Kidney (tissue), 14 donors: ENCODE data around the gene ZNF462. TPM values are rescaled to one million over a fixed set of nuclear protein-coding genes. Genes with fewer than 3 reads are reported as not detected.
A peak's percentile ranks its signal among the peaks of the same experiment; 100 is the strongest.

Experiments used
- DNase-seq, 5 donors: peaks; one replicate each; pipeline ENCODE4 v3.0.0-alpha.2; 2013 to 2020
- FAIRE-seq: peaks from 2 replicates; lab custom pipeline; 2012; peaks lifted over from hg19 to GRCh38; lab: Jason Lieb, UNC
- H3K27ac ChIP-seq, 2 donors: one replicate each; pipeline ENCODE4 v1.7.0; 2013; ENCODE audit warnings: low read depth in 2 of 2, low read length in 2 of 2, inconsistent platforms in 1 of 2
- H3K27me3 ChIP-seq: one replicate; pipeline ENCODE4 v1.7.1; 2013; ENCODE audit warnings: low read length, inconsistent platforms; ENCODE audit not compliant: control insufficient read depth, insufficient read depth
- H3K36me3 ChIP-seq, 3 donors: one replicate each; pipeline versions ENCODE4 v1.7.0 to v1.7.1; 2013; ENCODE audit warnings: low read length in 3 of 3, control low read depth in 1 of 3, inconsistent platforms in 1 of 3; ENCODE audit not compliant: insufficient read depth in 3 of 3, control insufficient read depth in 2 of 3
- H3K4me1 ChIP-seq, 3 donors: one replicate each; pipeline versions ENCODE4 v1.7.0 to v1.7.1; 2013; ENCODE audit warnings: low read length in 3 of 3, inconsistent platforms in 1 of 3, low read depth in 1 of 3; ENCODE audit not compliant: control insufficient read depth in 2 of 3, insufficient read depth in 2 of 3
- H3K4me3 ChIP-seq, 3 donors: one replicate each; pipeline versions ENCODE4 v1.7.0 to v1.8.1; 2013; ENCODE audit warnings: low read length in 3 of 3, control low read depth in 1 of 3, inconsistent platforms in 1 of 3
- H3K9ac ChIP-seq, 3 donors: one replicate each; pipeline versions ENCODE4 v1.7.0 to v1.7.1; 2013; ENCODE audit warnings: low read length in 3 of 3, control low read depth in 1 of 3, inconsistent platforms in 1 of 3
- H3K9me3 ChIP-seq, 3 donors: one replicate each; pipeline versions ENCODE4 v1.7.0 to v1.7.1; 2013; ENCODE audit warnings: low read length in 3 of 3, control low read depth in 1 of 3, inconsistent platforms in 1 of 3; ENCODE audit not compliant: control insufficient read depth in 2 of 3, insufficient read depth in 1 of 3
- CTCF ChIP-seq: IDR thresholded peaks from 3 replicates; pipeline ENCODE4 v1.5.1; 2012; ENCODE audit warnings: mild to moderate bottlenecking, moderate library complexity, borderline replicate concordance; ENCODE audit not compliant: insufficient read depth; ENCODE audit errors: extremely low read depth
- intact Hi-C: fragments of 100-400 bp; cut with DNase I; formaldehyde crosslinking; loops from one replicate; pipeline ENCODE4 v1.11.1; 2022
- polyA plus RNA-seq: library from polyadenylated mRNA; stranded (reverse); fragments of 350-450 nt; fragmentation: Illumina TruSeq; extraction: RNeasy Lipid Tissue Mini Kit (QIAGEN cat#74804); gene quantifications from one replicate; pipeline ENCODE4 v1.2.3, GENCODE V29; 2014; ENCODE audit warnings: low read depth, low replicate concordance; ENCODE audit not compliant: insufficient read depth
- total RNA-seq: library from RNA; stranded (reverse); fragmentation: NEBNext Ultra II Directional; extraction: Animal tissue kit (Norgen Biotek cat#: 25700); gene quantifications from one replicate; pipeline ENCODE4 v1.2.1, GENCODE V29; 2021
- donor health status: control.
- donor health status: control.
- donor health status: control.
- donor health status: control.
- donor health status: control.
- donor health status: DM: yes; HTN: yes; CAD: no.
- donor health status: Normal renal cell carcinoma (clear cell type).

ZNF462 gene
- total and polyA plus RNA-seq, 2 donors from 2014 or later: 1.8 to 47.0 TPM

DNA sequence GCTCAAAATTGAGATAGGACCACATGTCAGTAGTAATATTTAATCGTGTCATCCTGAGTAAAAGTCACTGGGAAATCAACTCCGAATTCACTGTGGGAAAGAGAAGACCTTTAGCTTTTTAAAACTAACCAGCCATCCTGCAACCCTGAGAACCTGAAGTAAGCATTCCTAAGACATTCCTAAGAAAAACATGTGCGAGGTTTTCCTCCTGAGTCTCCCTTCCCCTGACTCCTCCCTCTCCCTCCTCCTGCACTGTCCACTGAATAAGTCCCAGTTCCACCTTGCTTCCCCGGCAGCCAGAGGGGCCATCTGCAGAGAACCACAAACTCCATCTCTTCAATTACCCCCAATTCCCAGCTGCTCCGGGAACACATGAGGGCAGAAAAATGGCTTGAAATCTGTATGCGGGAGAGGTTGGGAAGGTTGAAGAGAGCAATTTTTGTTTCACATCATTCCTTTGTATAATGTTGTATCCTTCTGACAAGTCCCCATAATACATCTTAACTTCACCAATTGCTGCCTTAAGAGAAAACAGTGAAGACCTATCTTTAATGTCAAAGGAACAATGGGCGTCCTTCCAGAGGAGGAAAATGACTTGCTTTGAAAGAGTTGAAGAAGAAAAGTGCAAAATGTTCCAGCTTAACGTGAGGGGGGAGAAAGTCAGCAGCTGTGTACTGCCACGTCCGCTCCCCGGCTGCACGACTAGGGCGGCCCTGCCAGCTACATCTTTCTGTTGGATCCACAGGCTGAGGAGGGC lies 186.3 kb downstream of the ZNF462 start:
- FAIRE-seq (no peak), DNase-seq (peak in 1 of 5 donors; percentile 22)
- Histone ChIP-seq H3K36me3 (no peaks in the 10 kb centered on the region), H3K9ac (no peak overlapping the region), H3K4me1 (no peaks in the 10 kb centered on the region), H3K4me3 (no peak overlapping the region), H3K27ac (no peak overlapping the region), H3K9me3 (no peaks in the 10 kb centered on the region), H3K27me3 (no peaks in the 10 kb centered on the region)
- no peak for TF ChIP-seq CTCF
- intact Hi-C loops: no loop called here

DNA sequence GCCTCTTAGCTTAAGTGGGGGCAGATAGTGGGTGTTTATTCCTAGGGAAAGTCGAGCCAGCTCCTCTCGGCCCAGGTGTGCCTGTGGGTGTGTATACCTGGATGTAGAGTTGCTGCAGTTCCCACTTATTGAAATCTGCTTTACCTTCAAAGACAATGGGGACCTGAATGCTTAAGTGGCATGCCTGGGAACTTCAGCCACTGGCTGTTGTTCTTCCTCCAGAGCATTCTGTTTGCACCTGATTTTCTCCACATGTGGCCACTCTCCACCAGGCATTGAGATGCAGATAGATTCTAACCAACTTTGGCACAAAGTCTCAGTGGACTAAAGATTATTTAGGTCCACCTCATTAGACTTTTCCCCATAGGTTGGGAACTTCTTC lies 186.8 kb downstream of the ZNF462 start:
- Histone ChIP-seq H3K9me3 (no peaks in the 10 kb centered on the region), H3K4me3 (no peak overlapping the region), H3K36me3 (no peaks in the 10 kb centered on the region), H3K9ac (no peak overlapping the region), H3K4me1 (no peaks in the 10 kb centered on the region), H3K27me3 (no peaks in the 10 kb centered on the region), H3K27ac (no peak overlapping the region)
- TF ChIP-seq CTCF: no peak
- DNase-seq (no peak), FAIRE-seq (no peak)
- intact Hi-C loops: no loop called here

DNA sequence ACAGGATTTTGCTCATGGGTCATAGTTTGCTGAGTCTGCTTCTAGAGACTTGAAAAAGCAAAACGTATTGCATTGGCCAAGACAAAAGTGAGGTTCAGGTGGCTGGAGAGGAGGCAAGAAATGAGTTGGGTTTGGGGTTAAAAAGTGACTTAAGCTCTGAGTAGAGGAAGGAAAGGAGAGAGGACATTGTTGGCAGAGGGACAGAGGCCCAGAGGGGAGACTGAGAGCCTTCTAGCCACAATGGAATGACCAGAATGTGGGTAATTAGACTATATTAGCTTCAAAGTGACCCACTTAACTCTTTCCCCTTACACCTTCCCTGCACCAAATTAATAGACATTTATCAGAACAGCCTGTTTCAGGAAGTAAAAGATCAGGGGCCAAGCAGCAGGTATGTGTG lies 188.4 kb downstream of the ZNF462 start:
- H3K4me1 ChIP-seq: no peaks in the 10 kb centered on the region
- intact Hi-C loops: no loop called here
- H3K9ac ChIP-seq: no peak overlapping the region
- TF ChIP-seq CTCF: no peak
- FAIRE-seq (no peak), DNase-seq (no peak)
- H3K27ac ChIP-seq: no peak overlapping the region
- H3K9me3 ChIP-seq: no peaks in the 10 kb centered on the region
- no peak overlapping the region for H3K4me3 ChIP-seq
- H3K36me3 ChIP-seq: no peaks in the 10 kb centered on the region
- no peaks in the 10 kb centered on the region for H3K27me3 ChIP-seq
